ENCODE data around the gene ARHGAP31. TPM values are rescaled to one million over a fixed set of nuclear protein-coding genes. Genes with fewer than 3 reads are reported as not detected.

The ARHGAP31 gene
- total RNA-seq, 1 donor from 2014 or later = 48.1 TPM

- H3K4me2 ChIP-seq (ENCODE audit: low read length) = no peak overlapping the region
- no peak for FAIRE-seq
- no peak overlapping the region for H3K9ac ChIP-seq (ENCODE audit: low read length)
- Mint-ChIP-seq H3K36me3 (ENCODE audit: low read depth, unreplicated experiment) (peaks cover 14% of the 10 kb centered on the region), H3K9me3 (ENCODE audit: unreplicated experiment) (no peaks in the 10 kb centered on the region), H3K27ac (ENCODE audit: unreplicated experiment) (no peak overlapping the region), H3K4me3 (ENCODE audit: unreplicated experiment) (no peak overlapping the region), H3K27me3 (ENCODE audit: low read depth, unreplicated experiment) (no peaks in the 10 kb centered on the region), H3K4me1 (ENCODE audit: low read depth, unreplicated experiment) (peaks cover 6% of the 10 kb centered on the region)
- peaks cover 18% of the 10 kb centered on the region for H3K36me3 ChIP-seq (ENCODE audit: insufficient read depth, low read length)
- TF ChIP-seq EZH2 (IDR thresholded peaks at IDR 0.05; ENCODE audit: insufficient read depth, low read length) = no peak
- TF ChIP-seq CTCF (IDR thresholded peaks at IDR 0.05; ENCODE audit: insufficient read depth, low read depth, low read length) = no peak
- H3K9me3 ChIP-seq (ENCODE audit: insufficient read depth, low read depth, low read length) = no peaks in the 10 kb centered on the region
- H2AFZ ChIP-seq (ENCODE audit: low read depth, low read length) = no peak overlapping the region
- no peak overlapping the region for H3K4me3 ChIP-seq (ENCODE audit: insufficient read depth, low read depth, low read length)
- peaks cover 5% of the 10 kb centered on the region for H3K4me1 ChIP-seq (ENCODE audit: insufficient read depth, low read length)
- no peaks in the 10 kb centered on the region for H3K79me2 ChIP-seq (ENCODE audit: insufficient read depth, low read length)
- no peaks in the 10 kb centered on the region for H3K27me3 ChIP-seq (ENCODE audit: insufficient read depth, low read length)
- DNase-seq (ENCODE audit: low read depth) = no peak
- no peak overlapping the region for H3K27ac ChIP-seq (ENCODE audit: low read depth, low read length)
- peaks cover 10% of the 10 kb centered on the region for H4K20me1 ChIP-seq (ENCODE audit: insufficient read depth, low read length)
Observed at GRCh38 chr3:119420196-119420595, 126.0 kb downstream of the ARHGAP31 start.

GRCh38 chr3:119427669-119428068 is 133.5 kb downstream of the ARHGAP31 start:
- H3K27me3 ChIP-seq (ENCODE audit: insufficient read depth, low read length) = no peaks in the 10 kb centered on the region
- no peak overlapping the region for H3K4me3 Mint-ChIP-seq (ENCODE audit: unreplicated experiment)
- DNase-seq (ENCODE audit: low read depth) (no peak), FAIRE-seq (no peak)
- no peak overlapping the region for H3K4me3 ChIP-seq (ENCODE audit: insufficient read depth, low read depth, low read length)
- peaks cover 7% of the 10 kb centered on the region for H4K20me1 ChIP-seq (ENCODE audit: insufficient read depth, low read length)
- no peak for TF ChIP-seq CTCF (IDR thresholded peaks at IDR 0.05; ENCODE audit: insufficient read depth, low read depth, low read length)
- H3K27ac ChIP-seq (ENCODE audit: low read depth, low read length) = no peak overlapping the region
- peaks cover 40% of the 10 kb centered on the region for H3K36me3 ChIP-seq (ENCODE audit: insufficient read depth, low read length)
- H3K9ac ChIP-seq (ENCODE audit: low read length) = no peak overlapping the region
- H3K27ac Mint-ChIP-seq (ENCODE audit: unreplicated experiment) = no peak overlapping the region
- H3K4me1 ChIP-seq (ENCODE audit: insufficient read depth, low read length) = no peaks in the 10 kb centered on the region
- no peaks in the 10 kb centered on the region for H3K79me2 ChIP-seq (ENCODE audit: insufficient read depth, low read length)
- peaks cover 5% of the 10 kb centered on the region for H3K4me1 Mint-ChIP-seq (ENCODE audit: low read depth, unreplicated experiment)
- peaks cover 16% of the 10 kb centered on the region for H3K9me3 Mint-ChIP-seq (ENCODE audit: unreplicated experiment)
- peaks cover 4% of the 10 kb centered on the region for H3K9me3 ChIP-seq (ENCODE audit: insufficient read depth, low read depth, low read length)
- peaks cover 32% of the 10 kb centered on the region for H3K36me3 Mint-ChIP-seq (ENCODE audit: low read depth, unreplicated experiment)
- no peak overlapping the region for H3K4me2 ChIP-seq (ENCODE audit: low read length)
- H2AFZ ChIP-seq (ENCODE audit: low read depth, low read length) = no peak overlapping the region
- H3K27me3 Mint-ChIP-seq (ENCODE audit: low read depth, unreplicated experiment) = no peaks in the 10 kb centered on the region

GRCh38 chr3:119428538-119428937 is 134.4 kb downstream of the ARHGAP31 start:
- H3K4me2 ChIP-seq (ENCODE audit: low read length) = no peak overlapping the region
- Mint-ChIP-seq H3K36me3 (ENCODE audit: low read depth, unreplicated experiment) (peaks cover 34% of the 10 kb centered on the region), H3K9me3 (ENCODE audit: unreplicated experiment) (peaks cover 16% of the 10 kb centered on the region), H3K4me1 (ENCODE audit: low read depth, unreplicated experiment) (peaks cover 8% of the 10 kb centered on the region), H3K27me3 (ENCODE audit: low read depth, unreplicated experiment) (no peaks in the 10 kb centered on the region), H3K27ac (ENCODE audit: unreplicated experiment) (no peak overlapping the region), H3K4me3 (ENCODE audit: unreplicated experiment) (no peak overlapping the region)
- peaks cover 15% of the 10 kb centered on the region for H4K20me1 ChIP-seq (ENCODE audit: insufficient read depth, low read length)
- peaks cover 47% of the 10 kb centered on the region for H3K36me3 ChIP-seq (ENCODE audit: insufficient read depth, low read length)
- H3K9me3 ChIP-seq (ENCODE audit: insufficient read depth, low read depth, low read length) = peaks cover 4% of the 10 kb centered on the region
- no peak for TF ChIP-seq EZH2 (IDR thresholded peaks at IDR 0.05; ENCODE audit: insufficient read depth, low read length)
- no peak for TF ChIP-seq CTCF (IDR thresholded peaks at IDR 0.05; ENCODE audit: insufficient read depth, low read depth, low read length)
- no peaks in the 10 kb centered on the region for H3K4me1 ChIP-seq (ENCODE audit: insufficient read depth, low read length)
- H3K9ac ChIP-seq (ENCODE audit: low read length) = no peak overlapping the region
- FAIRE-seq (no peak), DNase-seq (ENCODE audit: low read depth) (no peak)
- no peak overlapping the region for H3K4me3 ChIP-seq (ENCODE audit: insufficient read depth, low read depth, low read length)
- no peaks in the 10 kb centered on the region for H3K79me2 ChIP-seq (ENCODE audit: insufficient read depth, low read length)
- H3K27ac ChIP-seq (ENCODE audit: low read depth, low read length) = no peak overlapping the region
- H3K27me3 ChIP-seq (ENCODE audit: insufficient read depth, low read length) = no peaks in the 10 kb centered on the region
- no peak overlapping the region for H2AFZ ChIP-seq (ENCODE audit: low read depth, low read length)
